ENCODE data around the gene CFAP73.

CFAP73 gene

DNA sequence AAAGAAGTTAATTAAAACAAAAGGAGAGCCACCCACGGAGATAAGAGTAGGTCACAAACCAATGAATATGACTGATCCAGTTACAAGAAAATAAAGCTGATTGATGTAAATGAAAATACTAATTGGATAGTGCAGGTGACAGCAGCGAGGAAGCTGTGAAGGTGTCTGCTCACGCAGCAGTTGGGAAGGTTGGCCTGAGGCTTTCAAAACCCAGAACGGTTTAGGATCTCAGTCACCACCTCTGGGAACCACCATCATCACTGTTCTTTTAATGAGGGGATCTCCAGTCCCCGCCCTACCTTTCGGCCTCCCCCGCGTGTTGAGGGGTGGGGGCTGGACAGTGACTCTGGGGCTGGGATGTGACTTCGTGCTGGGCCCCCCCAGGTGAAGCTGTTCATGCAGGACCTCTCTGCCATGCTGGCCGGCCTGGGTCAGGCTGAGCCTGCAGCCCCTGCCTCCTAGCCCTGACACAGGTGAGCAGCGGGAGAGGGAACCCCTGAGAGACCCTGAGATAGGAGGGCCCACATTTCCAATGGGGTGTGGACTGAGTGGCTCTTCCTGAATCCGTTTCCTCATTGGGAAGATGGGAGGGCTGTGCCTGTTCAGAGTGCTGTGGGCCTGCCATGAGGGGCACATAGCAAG, 7.8 kb downstream of the CFAP73 start:
- Histone ChIP-seq H3K36me3 (ENCODE audit: control insufficient read depth, insufficient read depth, low read length) (peaks cover 40% of the 10 kb centered on the region), H3K4me3 (ENCODE audit: extremely low read depth, insufficient read depth, low read length, poor library complexity, severe bottlenecking) (no peak overlapping the region), H3K27ac (ENCODE audit: low read depth, low read length, severe bottlenecking) (no peak overlapping the region), H3K4me1 (ENCODE audit: control insufficient read depth, insufficient read depth, low read length, poor library complexity, severe bottlenecking) (peaks cover 8% of the 10 kb centered on the region), H3K9me3 (ENCODE audit: control insufficient read depth, low read length) (no peaks in the 10 kb centered on the region)
- 91 to 96% methylated on average over 4 to 7 of the region's 12 CpGs for WGBS, 2 experiments (ENCODE audit: insufficient coverage in 2 of 2)

DNA sequence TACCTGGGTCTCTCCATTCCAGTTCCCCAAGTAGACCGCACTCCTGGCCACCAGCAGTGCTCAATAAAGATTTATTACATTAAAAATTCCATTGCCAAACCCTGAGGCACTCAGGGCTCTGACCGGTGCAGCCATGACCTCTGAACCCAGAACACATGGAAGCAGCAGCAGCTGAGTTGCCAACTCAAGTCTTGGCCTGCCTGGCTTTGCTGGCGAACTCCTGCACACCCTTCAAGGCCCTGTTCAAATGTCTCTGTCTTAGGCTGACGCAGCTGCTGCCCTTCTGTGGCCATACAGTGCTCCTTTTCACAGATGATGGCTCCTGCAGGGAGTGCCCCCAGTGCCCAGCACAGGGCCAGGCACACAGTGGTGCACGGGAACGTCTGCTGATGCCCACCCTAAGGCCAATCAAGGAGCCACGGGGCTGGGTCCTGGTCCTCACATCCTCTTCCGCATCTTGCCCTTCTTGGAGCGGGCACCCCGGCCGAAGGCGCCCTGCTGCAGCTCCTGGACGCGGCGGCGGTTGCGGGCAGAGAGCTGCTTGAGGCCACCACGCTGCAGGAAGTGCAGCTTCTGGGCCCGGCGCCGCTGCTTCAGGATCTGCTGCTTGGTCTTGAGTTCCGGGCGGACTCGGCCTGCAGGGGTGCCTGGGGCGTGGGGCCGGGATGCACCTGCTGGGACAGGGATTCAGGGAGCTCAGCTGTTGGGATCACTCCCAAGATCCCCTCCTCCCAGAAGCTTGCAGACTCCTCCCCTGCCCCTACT, 9.1 kb downstream of the CFAP73 start:
- no peaks in the 10 kb centered on the region for H3K9me3 ChIP-seq (ENCODE audit: control insufficient read depth, low read length)
- peaks cover 49% of the 10 kb centered on the region for H3K36me3 ChIP-seq (ENCODE audit: control insufficient read depth, insufficient read depth, low read length)
- no peak overlapping the region for H3K27ac ChIP-seq (ENCODE audit: low read depth, low read length, severe bottlenecking)
- H3K4me1 ChIP-seq (ENCODE audit: control insufficient read depth, insufficient read depth, low read length, poor library complexity, severe bottlenecking), result peaks cover 17% of the 10 kb centered on the region
- WGBS, 2 experiments (ENCODE audit: insufficient coverage in 2 of 2), result 97 to 98% methylated on average over 13 to 26 of the region's 26 CpGs
- no peak overlapping the region for H3K4me3 ChIP-seq (ENCODE audit: extremely low read depth, insufficient read depth, low read length, poor library complexity, severe bottlenecking)

GRCh38 chr12:113159937-113160336, 10.4 kb downstream of the CFAP73 start:
- no peak overlapping the region for H3K4me3 ChIP-seq (ENCODE audit: extremely low read depth, insufficient read depth, low read length, poor library complexity, severe bottlenecking)
- H3K4me1 ChIP-seq (ENCODE audit: control insufficient read depth, insufficient read depth, low read length, poor library complexity, severe bottlenecking), result peaks cover 17% of the 10 kb centered on the region
- H3K9me3 ChIP-seq (ENCODE audit: control insufficient read depth, low read length), result no peaks in the 10 kb centered on the region
- H3K36me3 ChIP-seq (ENCODE audit: control insufficient read depth, insufficient read depth, low read length), result peaks cover 56% of the 10 kb centered on the region
- WGBS, 2 experiments (ENCODE audit: insufficient coverage in 2 of 2), result 93 to 96% methylated on average over 5 to 7 of the region's 7 CpGs
- no peak overlapping the region for H3K27ac ChIP-seq (ENCODE audit: low read depth, low read length, severe bottlenecking)

- H3K36me3 ChIP-seq (ENCODE audit: control insufficient read depth, insufficient read depth, low read length), result peaks cover 71% of the 10 kb centered on the region
- peak overlapping the region; percentile 41 for H3K27ac ChIP-seq (ENCODE audit: low read depth, low read length, severe bottlenecking)
- no peaks in the 10 kb centered on the region for H3K9me3 ChIP-seq (ENCODE audit: control insufficient read depth, low read length)
- H3K4me3 ChIP-seq (ENCODE audit: extremely low read depth, insufficient read depth, low read length, poor library complexity, severe bottlenecking), result no peak overlapping the region
- peaks cover 17% of the 10 kb centered on the region for H3K4me1 ChIP-seq (ENCODE audit: control insufficient read depth, insufficient read depth, low read length, poor library complexity, severe bottlenecking)
- WGBS, 2 experiments (ENCODE audit: insufficient coverage in 2 of 2), result 29 to 34% methylated on average over 13 to 20 of the region's 26 CpGs
Measured at GRCh38 chr12:113161415-113162016, 12.0 kb downstream of the CFAP73 start.

GRCh38 chr12:113162102-113163029, 12.8 kb downstream of the CFAP73 start:
- peak overlapping the region; percentile 41 for H3K27ac ChIP-seq (ENCODE audit: low read depth, low read length, severe bottlenecking)
- 73 to 77% methylated on average over 15 to 22 of the region's 25 CpGs for WGBS, 2 experiments (ENCODE audit: insufficient coverage in 2 of 2)
- H3K4me1 ChIP-seq (ENCODE audit: control insufficient read depth, insufficient read depth, low read length, poor library complexity, severe bottlenecking), result peaks cover 17% of the 10 kb centered on the region
- no peaks in the 10 kb centered on the region for H3K9me3 ChIP-seq (ENCODE audit: control insufficient read depth, low read length)
- no peak overlapping the region for H3K4me3 ChIP-seq (ENCODE audit: extremely low read depth, insufficient read depth, low read length, poor library complexity, severe bottlenecking)
- H3K36me3 ChIP-seq (ENCODE audit: control insufficient read depth, insufficient read depth, low read length), result peaks cover 80% of the 10 kb centered on the region

DNA sequence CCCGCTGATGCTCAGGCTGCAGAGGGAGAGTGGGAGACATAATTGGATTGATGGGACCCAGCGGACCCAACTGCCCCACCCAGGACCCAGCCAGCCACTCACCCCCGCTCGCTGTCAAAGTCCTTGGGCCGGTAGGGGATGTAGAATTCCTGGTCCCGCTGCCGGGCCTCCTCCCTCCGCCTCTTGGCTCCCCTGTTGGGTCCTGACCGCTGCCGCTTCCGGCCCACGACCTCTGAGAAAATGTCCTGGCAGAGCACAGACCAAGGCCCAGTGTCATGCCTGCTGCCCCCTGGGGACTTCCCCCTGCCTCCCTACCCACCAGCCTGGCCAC, 13.5 kb downstream of the CFAP73 start:
- H3K9me3 ChIP-seq (ENCODE audit: control insufficient read depth, low read length), result no peaks in the 10 kb centered on the region
- no peak overlapping the region for H3K4me3 ChIP-seq (ENCODE audit: extremely low read depth, insufficient read depth, low read length, poor library complexity, severe bottlenecking)
- H3K36me3 ChIP-seq (ENCODE audit: control insufficient read depth, insufficient read depth, low read length), result peaks cover 80% of the 10 kb centered on the region
- no peak overlapping the region for H3K27ac ChIP-seq (ENCODE audit: low read depth, low read length, severe bottlenecking)
- WGBS, 2 experiments (ENCODE audit: insufficient coverage in 2 of 2), result 91% methylated on average over 10 of the region's 12 CpGs; no CpG with 5 or more reads in 1 of the 2 experiments
- peaks cover 17% of the 10 kb centered on the region for H3K4me1 ChIP-seq (ENCODE audit: control insufficient read depth, insufficient read depth, low read length, poor library complexity, severe bottlenecking)

DNA sequence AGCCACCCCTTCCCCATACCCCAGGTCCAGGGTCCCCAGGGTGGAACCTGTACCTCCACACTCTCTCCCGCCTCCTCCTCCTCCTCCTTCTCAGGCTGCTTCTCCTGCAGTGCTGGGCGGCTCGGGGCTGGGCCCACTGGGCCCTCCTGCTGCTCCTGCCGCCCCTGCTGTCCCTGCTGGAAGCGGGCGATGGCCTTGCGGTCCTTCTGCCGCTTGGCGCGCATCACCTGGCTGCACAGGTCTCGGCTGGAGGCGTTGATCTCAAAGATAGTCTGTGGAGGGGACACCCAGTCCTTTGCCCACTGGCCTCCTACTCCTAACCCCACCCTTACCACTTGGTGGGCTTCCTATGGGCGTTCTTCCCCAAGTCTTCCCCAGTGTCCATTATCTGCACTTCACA, 14.5 kb downstream of the CFAP73 start:
- Histone ChIP-seq H3K9me3 (ENCODE audit: control insufficient read depth, low read length) (no peaks in the 10 kb centered on the region), H3K4me1 (ENCODE audit: control insufficient read depth, insufficient read depth, low read length, poor library complexity, severe bottlenecking) (peaks cover 17% of the 10 kb centered on the region), H3K4me3 (ENCODE audit: extremely low read depth, insufficient read depth, low read length, poor library complexity, severe bottlenecking) (no peak overlapping the region), H3K27ac (ENCODE audit: low read depth, low read length, severe bottlenecking) (no peak overlapping the region), H3K36me3 (ENCODE audit: control insufficient read depth, insufficient read depth, low read length) (peaks cover 79% of the 10 kb centered on the region)
- 95% methylated on average over 10 to 13 of the region's 13 CpGs for WGBS, 2 experiments (ENCODE audit: insufficient coverage in 2 of 2)

DNA sequence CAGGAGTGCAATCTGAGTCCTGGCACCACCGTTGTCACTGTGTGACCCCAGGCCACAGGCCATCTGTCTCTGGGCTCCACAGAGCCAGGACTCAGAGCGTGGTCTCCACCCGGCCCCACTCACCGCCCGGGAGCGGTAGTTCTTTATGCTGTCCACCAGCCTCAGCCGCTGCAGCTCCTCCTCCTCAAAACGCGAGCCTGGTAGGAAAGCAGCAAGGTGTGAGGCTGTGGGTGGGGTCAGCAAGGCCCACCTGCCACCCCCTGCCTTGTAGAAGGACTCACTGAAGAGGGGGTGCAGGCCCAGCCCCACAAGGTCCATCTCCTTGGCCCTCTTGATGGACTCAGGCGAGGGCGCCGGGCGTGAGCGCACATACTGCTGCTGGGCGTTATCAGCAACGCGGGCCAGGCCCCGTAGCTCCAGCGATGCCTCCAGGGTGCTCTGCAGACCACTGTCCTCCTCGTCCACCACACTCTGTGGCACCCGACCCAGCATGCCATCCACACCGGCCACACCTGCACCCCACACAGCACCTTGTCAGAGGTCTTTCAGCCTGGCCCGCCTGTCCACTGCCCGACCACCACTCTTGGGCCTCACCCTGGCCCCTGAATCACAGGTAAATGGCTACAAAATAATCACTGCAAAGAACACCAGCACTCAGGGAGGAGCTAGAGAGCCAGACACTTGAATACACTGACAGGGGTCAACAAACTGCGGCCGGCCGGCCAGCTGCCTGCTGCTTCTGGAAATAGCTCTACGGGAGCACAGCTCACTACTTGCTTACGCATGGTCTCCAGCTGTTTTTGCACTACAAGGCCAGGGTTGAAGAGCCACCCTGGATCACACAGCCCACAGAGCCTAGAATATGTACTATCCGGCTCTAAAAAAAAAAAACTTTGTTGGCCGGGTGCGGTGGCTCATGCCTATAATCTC, 16.3 kb downstream of the CFAP73 start:
- H3K27ac ChIP-seq (ENCODE audit: low read depth, low read length, severe bottlenecking), result no peak overlapping the region
- peaks cover 79% of the 10 kb centered on the region for H3K36me3 ChIP-seq (ENCODE audit: control insufficient read depth, insufficient read depth, low read length)
- no peak overlapping the region for H3K4me3 ChIP-seq (ENCODE audit: extremely low read depth, insufficient read depth, low read length, poor library complexity, severe bottlenecking)
- WGBS, 2 experiments (ENCODE audit: insufficient coverage in 2 of 2), result 94 to 96% methylated on average over 29 to 31 of the region's 32 CpGs
- H3K4me1 ChIP-seq (ENCODE audit: control insufficient read depth, insufficient read depth, low read length, poor library complexity, severe bottlenecking), result peaks cover 17% of the 10 kb centered on the region
- H3K9me3 ChIP-seq (ENCODE audit: control insufficient read depth, low read length), result no peaks in the 10 kb centered on the region

GRCh38 chr12:113167868-113168267, 18.3 kb downstream of the CFAP73 start:
- no peak overlapping the region for H3K4me3 ChIP-seq (ENCODE audit: extremely low read depth, insufficient read depth, low read length, poor library complexity, severe bottlenecking)
- H3K36me3 ChIP-seq (ENCODE audit: control insufficient read depth, insufficient read depth, low read length), result peaks cover 92% of the 10 kb centered on the region
- H3K4me1 ChIP-seq (ENCODE audit: control insufficient read depth, insufficient read depth, low read length, poor library complexity, severe bottlenecking), result peaks cover 6% of the 10 kb centered on the region
- no peaks in the 10 kb centered on the region for H3K9me3 ChIP-seq (ENCODE audit: control insufficient read depth, low read length)
- H3K27ac ChIP-seq (ENCODE audit: low read depth, low read length, severe bottlenecking), result no peak overlapping the region
- 90 to 96% methylated on average over 5 to 8 of the region's 10 CpGs for WGBS, 2 experiments (ENCODE audit: insufficient coverage in 2 of 2)
